Middle frontal gyrus (tissue), 1 donor: ENCODE data around the gene TSTD2.

Experiments
- DNase-seq: peaks from one replicate; pipeline ENCODE4 v3.0.0-alpha.2; 2015; ENCODE audit warnings: low spot score; ENCODE audit errors: extremely low spot score

The TSTD2 gene

DNA sequence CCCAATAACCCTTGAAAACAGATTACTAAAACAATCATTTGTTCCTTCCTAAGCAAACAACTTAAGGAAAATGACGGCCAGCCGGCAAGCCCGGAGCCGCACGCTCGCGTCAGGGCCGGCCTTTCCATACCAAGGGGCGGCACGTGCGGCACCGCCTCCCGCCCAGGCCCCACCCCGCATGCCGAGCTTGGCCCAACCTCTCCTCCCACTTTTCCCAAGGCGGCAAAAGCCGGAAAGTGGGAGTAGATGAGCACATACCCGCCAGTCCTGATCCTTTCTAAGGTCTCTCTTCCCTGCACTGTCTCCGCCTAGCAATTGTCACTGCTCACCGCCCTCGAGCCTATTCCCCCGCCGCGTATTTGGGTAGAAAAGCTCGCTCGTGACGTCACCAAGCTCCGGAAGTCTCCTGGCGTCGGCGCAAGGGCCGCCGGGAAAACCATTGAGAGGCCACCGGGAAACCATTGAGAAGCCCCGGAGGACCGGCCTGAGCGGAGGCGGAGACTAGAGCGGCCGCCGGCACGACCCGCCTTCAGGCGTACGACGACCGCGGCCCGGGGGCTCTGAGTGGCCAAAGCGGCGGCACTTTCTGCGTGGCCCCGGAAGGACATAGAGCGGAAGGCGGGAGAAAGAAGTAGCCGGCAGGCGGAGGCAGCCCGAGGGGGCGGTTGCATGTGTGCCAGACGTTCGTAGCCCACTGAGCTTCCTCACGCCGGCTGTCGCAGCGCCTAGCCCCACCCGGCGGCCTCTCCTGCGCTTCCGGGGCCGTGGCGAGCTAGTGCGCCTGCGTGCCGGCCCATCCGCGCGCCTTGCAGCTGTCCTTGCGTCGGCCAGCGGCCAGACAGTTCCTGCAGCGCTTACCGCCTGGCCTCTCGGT, at the start of gene TSTD2, which contains the start of gene NCBP1:
TSS of gene TSTD2 (minus strand) at position 384 of the 874 bp plus-strand sequence. CDS start 5,806 bp downstream, outside the sequence.
TSS of gene NCBP1 (plus strand) at position 837 of the 874 bp plus-strand sequence. CDS start 61 bp downstream, outside the sequence.
- peak; percentile 94 for DNase-seq

DNA sequence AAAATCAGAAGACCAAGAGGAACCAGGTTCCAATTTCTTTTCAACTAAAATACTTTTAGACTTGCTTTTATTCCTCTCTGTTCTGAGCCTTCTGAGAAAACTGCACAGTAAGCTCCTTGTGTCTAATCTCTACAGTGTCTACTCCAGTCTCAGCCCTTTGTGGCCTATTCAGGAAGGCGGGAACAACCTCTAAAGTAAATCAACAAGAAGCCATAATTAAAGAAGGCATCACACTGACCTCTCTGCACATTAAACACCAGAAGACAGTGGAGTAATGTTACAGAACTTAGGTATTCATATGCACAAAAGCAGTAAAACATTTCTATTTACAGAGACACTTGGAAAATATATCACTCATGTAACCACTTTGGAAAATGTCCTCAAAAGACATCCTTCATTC, 49.1 kb upstream of the TSTD2 start:
- no peak for DNase-seq

DNA sequence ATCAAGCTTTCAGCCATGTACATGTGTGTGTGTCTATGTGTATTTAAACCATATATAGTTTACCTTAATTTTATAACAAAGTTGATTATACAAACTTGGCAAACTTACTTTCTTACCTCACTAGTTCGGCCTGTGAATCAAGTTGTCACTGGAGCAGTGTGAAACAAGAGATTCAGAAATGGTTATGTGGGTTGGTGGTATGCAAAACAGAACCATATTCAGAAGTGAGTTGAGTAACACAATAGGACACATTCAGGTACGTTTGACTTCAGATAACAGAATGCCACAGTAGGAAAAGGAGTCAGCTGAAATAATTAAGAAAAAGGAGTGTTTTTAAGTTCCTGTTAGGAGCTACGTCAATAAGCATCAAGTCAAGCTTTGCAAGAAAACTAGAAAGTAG, 42.5 kb upstream of the TSTD2 start:
- no peak for DNase-seq

DNA sequence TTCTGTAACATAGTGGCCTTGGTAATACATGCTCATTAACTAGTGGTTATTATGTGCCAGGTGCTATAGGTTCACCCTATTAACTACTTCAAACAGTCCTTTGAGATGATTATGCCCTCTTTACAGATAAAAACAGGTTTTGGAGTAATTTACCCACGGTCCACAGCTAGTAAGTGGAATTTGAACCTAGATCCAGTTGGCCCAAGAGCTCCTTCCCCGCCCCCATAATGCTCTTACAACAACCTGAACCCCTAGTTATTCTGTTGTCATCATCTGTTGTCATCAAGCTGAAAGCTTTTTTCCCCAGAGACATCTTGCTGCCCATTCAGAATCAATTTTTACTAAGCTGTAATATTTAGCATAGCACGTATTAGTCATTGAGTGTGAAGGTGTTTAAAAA, 40.8 kb upstream of the TSTD2 start:
- DNase-seq = no peak

DNA sequence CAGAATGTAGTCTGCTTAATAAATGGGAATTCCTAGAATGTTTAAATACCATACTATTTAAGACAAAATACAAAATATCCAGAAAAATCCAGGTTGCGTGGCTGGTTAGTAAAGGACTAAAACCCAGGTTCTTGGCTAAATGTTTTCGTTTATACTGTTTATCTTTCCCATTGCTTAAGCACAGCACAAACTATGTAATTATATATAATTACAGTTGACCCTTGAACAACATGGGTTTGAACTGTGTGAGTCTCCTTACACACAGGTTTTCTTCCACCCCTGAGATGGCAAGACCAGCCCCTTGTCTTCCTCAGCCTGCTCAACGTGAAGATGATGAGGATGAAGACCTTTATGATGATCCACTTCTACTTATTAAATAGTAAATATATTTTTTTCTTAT, 39.2 kb upstream of the TSTD2 start:
- no peak for DNase-seq

DNA sequence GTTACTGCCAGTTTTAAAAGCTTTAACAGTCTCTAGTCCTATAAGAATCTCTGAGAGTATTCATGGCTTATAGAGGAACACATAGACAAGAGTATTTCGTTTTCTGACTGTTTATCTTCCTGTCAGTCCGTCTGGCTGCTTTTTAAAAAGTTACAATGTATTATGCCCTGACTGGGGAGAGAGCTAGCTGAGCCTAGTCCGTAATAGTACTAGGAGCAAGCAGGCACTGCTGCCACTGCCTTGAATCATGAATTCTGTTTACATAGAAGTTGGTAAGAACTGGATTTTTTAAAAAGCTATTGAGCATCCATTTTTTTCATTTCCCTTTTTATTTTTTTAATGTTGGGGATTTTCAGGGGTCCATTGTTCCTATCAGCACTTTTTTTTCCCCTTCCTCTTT, 37.4 kb upstream of the TSTD2 start:
- no peak for DNase-seq

DNA sequence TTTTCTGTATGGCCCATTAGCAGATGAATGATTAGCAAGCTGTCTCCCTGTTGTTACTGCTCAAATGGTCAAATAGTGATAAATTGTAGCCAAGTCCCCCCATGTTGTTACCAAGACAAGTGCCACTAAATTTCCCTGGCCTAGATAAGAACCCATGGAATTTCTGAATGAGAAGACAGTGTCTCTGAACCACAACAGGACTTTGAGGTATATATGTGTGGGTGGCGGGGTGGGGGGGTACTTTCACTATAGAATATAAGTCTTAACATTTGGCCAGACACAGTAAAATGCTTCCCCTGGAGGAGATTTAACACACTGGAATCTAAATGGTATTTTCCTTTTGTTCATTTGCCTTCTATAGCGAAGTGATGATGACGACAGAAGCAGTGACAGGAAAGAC, 35.3 kb upstream of the TSTD2 start:
- no peak for DNase-seq

DNA sequence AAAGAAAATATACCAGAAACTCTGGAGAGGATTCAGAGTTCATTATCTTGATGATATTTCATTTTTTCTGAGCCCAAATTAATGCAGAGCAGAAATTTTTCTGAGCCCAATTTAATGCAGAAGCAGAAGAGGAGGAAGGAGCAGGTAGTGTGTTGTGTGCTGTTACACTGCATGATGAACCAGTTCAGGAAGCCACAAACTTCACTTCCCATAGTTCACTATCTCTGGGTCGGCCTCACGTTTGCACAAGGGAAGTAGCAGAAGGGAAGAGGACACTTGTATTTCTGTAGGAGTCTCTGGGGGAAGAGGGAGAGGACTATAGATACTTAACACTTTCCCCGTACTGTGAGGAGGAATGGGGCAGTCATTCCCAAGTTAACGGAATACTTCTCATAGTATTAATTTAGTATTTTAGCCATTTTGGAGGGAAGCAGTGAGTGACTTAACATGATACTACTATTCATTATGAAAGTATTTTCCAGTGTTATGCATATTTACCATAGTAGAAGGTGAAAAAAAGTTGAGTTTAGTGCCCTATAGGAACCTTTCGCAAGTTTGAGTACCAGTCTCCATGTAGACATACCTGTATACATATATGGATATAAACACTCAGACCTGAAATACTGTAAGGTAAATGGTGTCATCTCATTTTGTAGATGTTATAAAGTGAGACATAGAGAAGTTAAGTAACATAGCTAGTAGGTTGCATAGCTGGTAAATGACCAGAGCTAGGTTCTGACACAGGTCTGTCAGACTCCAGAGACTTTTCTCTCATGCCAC, 33.9 kb upstream of the TSTD2 start:
- DNase-seq = no peak

DNA sequence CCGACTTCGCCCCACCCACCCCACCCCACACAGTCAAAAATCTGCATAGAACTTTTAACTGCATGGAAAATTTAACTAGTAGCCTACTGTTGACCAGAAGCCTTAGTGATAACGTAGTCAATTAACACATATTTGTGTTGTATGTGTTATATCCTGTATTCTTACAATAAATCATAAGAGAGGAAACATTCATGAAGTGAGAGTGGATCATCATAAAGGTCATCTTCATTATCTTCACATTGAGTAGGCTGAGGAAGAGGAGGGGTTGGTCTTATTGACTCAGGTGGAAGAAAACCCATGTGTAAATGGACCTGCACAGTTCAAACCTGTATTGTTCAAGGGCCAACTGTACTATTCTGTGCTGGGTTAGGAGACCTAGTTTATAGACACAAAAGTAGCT, 32.6 kb upstream of the TSTD2 start:
- DNase-seq = no peak

DNA sequence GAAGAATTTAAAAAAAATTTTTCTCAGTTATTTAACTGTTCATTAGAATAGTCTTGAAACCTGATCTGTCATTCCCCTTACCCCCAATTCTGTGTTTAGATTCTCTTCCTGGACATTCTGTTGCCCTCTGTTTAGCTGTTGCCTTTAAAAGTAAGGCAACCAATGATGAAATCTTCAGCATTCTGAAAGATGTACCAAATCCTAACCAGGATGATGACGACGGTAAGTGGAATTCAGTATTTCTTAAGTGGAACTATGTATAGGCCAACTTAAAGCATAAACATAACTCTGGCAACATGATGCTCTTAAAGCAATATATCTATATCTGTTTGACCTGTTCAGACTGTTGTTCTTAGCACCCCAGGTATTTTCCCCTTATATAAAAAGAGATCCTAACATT, 27.7 kb upstream of the TSTD2 start:
- no peak for DNase-seq

DNA sequence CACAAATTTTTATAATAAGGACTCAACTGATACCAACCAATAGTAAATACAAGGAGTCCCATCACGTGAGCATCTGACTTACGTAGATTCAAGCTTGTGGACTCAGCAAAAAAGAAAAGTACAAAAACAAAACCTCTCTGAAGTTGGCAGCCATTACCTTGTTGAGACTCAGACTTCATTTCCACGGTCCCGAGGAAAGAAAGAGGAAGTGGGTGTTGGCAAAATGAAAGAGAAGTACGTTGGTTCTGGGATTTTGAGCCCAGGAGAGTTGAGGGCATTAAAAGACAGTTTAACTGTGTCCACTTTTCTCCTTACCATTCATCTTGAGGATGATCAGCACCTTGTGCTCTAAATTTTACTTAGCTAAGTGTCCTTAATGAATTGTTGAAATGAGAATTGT, 27.2 kb upstream of the TSTD2 start:
- no peak for DNase-seq

DNA sequence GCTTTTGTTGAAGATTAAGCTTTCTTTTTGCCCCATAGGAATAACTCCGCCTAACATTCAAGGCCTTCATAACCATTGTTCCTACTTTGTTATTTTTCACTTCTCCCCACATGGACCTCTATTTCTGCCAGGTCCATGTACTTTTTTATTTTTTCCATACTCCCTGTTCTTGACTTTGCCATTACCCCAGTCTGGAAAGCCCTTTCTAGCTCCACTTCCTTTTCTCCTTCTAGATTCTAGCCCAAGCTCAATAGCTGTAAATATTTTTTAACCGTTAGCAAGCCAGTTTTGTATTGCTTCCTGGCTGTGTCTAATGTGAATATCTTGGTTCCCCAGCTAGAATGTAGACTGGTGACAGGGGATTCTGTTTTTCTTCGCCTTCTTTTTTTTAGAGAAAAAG, 26.6 kb upstream of the TSTD2 start:
- no peak for DNase-seq

DNA sequence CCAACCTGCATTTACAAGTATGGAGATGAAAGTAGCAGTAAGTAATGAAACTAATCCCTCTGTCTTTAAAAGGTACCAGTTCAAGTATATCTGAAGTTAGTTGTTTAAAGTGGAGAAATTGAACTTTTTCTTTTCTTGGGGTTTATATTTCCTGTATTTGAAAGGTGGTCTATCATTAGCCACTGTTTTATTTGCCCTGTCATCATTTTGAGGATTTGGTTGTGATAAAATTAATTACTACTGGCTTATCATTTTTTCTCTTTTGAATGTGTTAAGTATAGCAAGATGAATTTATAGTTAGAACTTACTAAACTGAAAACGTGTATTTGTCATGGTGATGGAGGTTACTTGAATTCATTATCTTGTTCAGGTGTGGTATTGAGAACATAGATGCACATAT, 25.5 kb upstream of the TSTD2 start:
- DNase-seq = no peak

DNA sequence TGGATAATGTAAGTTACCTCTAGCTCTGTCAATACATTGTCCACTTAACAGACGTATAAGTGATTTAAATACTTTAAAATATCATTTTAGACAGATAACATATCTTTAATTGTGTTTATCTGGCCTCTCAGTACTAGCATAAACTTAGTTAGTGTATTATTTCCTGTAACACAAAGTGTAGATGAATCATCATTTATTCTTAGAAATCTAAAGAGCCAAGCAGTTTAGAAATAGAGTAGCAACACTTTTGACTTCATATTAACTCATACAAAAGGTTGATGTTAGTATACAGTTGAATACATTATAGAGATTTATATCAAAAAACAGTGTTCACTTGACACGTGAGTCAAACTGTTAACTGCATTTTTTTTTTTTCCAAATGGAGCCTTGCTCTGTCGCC, 18.5 kb upstream of the TSTD2 start:
- DNase-seq = no peak

DNA sequence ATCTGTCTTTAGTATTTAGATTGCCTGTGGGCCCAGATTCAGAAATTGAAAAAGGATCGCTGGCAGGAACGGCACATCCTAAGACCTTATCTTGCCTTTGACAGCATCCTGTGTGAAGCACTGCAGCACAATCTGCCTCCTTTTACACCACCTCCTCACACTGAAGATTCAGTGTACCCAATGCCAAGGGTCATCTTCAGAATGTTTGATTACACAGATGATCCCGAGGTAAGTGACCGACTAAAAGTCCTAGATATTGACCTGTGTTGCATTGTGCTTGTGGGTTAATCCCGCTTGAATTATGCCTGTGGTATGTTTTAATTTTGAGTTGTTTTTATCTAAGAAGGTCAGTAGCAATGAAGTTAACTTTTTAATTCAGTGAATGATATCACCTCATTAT, 14.8 kb upstream of the TSTD2 start:
- DNase-seq = no peak

DNA sequence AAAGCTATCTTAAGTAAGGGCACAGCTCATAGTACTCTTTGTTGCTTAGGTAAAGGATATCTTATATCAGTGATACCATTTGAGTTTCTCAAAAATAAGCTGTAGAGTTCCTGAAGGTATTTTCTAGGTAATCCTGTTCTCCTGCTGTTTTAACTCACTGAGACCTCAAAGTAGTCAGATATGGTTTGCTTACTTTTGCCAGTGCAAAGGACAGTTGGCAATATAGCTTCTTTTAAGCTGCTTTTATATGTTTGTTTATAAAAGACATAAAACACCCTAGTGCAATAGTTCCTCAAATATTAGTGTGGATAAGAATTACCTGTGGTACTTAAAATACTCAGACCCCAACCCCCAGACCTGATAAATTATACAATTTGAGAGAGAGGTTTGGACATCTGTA, 12.6 kb upstream of the TSTD2 start:
- DNase-seq = no peak

DNA sequence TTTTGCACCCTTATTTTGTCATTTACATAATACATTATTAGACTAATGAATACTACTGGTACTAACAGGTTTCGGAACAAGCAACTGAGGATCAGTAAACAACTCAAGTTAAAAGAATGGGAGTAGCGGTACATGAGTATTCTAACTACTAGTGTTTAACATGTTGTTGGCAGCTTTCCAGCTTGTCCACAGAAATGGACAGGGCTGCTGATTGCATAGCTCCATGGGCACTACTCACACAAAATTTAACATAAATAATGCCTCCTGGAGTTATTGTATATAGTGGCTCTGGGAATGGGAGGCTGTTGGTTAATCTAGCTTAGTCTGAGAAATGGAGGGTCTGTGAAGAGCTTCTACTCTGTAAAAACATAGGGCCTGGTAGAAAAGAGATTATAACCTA, 7.2 kb upstream of the TSTD2 start:
- no peak for DNase-seq

DNA sequence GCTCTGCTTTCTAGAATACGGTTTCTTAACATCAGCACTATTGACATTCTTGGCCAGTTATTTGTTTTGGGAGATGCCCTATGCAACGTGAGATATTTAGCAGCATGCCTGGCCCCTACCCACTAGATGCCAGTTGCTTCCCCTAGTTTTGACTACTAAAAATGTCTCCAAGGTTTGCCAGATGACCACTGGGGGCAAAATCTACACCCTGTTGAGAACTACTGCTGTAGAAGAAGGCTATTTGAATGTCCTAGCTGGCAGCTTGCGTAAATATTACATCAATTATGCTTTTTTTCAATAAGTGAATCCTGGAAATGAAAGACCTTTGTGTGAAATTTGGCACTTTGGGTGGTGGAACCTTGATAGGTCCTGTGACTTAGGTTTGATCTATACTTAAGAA, 5.5 kb upstream of the TSTD2 start:
- DNase-seq = no peak

DNA sequence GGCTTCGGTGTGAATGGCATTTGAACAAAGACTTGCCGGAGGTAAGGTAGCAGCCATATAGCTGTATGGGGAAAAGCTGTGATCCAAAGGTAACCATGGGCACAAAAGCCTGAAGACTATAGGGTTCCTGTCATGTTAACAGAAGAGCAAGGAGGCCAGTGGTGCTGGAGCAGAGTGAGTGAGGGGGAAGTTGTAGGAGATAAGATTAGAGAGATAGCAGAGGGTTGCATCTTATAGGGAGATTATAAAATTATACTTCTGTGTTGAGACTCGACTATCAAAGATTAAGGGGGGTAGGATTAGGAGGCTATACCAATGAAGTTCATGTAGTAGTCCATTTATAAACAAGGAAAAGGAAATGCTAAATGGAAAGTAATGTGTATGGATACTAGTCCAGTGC, 3.7 kb upstream of the TSTD2 start:
- DNase-seq = no peak

DNA sequence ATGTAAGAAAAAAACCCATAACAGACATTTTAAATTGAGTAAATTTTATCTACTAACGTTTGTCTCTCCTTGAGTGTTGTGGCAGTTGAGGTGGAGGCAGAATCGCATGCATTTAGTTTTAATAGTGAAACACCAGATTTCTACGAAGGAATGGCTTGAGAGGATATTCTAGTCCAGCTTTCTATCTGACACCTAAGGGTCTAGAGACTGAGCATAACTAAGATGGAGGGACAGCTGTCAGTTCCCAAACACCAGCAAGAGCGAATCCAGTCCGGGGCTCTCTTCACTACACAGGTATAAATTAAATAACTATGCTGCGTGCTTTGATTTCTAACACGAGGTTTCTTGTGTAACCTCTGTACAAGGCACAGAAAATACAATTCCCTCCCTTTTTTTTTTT, 1.9 kb upstream of the TSTD2 start:
- no peak for DNase-seq

DNA sequence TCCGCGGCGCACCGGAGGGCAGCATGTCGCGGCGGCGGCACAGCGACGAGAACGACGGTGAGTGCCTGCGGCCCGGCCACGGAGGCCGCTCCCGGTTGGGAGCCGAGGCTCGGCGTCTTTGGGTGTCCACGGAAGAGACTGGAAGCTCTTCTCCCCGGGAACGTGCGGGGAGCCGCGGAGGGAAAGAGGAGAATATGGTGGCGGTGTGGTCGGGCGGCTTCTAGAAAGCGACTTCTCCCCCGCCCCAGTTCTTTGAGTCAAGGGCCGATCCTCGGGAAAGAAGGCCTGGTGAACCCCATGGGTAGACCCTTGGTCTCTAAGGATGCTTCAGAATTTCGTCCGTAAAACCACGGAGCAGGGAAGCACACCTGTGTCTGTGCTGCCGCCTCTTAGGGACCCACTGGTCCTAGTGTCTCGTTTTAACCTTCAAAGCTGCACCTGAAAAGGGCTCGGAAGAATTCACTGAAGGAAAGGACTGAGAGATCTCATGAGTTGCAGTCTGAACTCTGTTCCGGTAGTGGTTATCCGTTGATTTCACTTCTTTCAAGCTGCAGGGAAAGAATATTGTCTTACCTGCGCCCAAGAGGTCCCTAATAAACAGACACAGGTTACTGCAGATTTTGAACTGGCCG, 807 bp upstream of the TSTD2 start:
- no peak for DNase-seq
